Astrocyte of the spinal cord (primary cell): ENCODE measurements around the gene SLC22A31.
"Not testable (repeated sequence)": the region's sequence is repeated elsewhere in the genome, so short reads cannot be mapped to it uniquely, and the experiment has no call there.

Source experiments
- DNase-seq: peaks from one replicate; pipeline ENCODE4 v3.0.0; 2011; ENCODE audit warnings: low read depth, low spot score
- H3K4me3 ChIP-seq: 2 replicates; pipeline ENCODE4 v1.5.1; 2011; ENCODE audit warnings: low read depth, mild to moderate bottlenecking, low read length, moderate library complexity
- CTCF ChIP-seq: IDR thresholded peaks from 2 replicates; pipeline ENCODE4 v1.5.1; 2012; ENCODE audit warnings: low read depth, mild to moderate bottlenecking, low read length, inconsistent platforms
- in situ Hi-C: cut with HindIII; loops from 2 replicates; pipeline ENCODE4 v1.10.0; 2017; ENCODE audit warnings: low sequenced_read_pairs

The SLC22A31 gene

GRCh38 chr16:89187770-89188392, 12.5 kb downstream of the SLC22A31 start:
- H3K4me3 ChIP-seq, result no peak overlapping the region
- no peak for TF ChIP-seq CTCF
- peak; percentile 15 for DNase-seq
- in situ Hi-C loops, result no loop called here

GRCh38 chr16:89187032-89187769, 13.1 kb downstream of the SLC22A31 start:
- H3K4me3 ChIP-seq, result no peak overlapping the region
- TF ChIP-seq CTCF, result no peak
- in situ Hi-C loops, result no loop called here
- DNase-seq, result peak; percentile 12

GRCh38 chr16:89186593-89187031, 13.7 kb downstream of the SLC22A31 start:
- H3K4me3 ChIP-seq, DNase-seq, in situ Hi-C loops: not testable (repeated sequence)

- DNase-seq, H3K4me3 ChIP-seq, in situ Hi-C loops: not testable (repeated sequence)
These were observed 14.3 kb downstream of the SLC22A31 start for GRCh38 chr16:89185887-89186592.

- DNase-seq, result no peak
- H3K4me3 ChIP-seq, result no peak overlapping the region
- in situ Hi-C loops, result no loop called here
- no peak for TF ChIP-seq CTCF
These were observed 15.2 kb downstream of the SLC22A31 start for GRCh38 chr16:89184933-89185794.

GRCh38 chr16:89184677-89184932, 15.7 kb downstream of the SLC22A31 start:
- in situ Hi-C loops, result no loop called here
- no peak for TF ChIP-seq CTCF
- no peak overlapping the region for H3K4me3 ChIP-seq
- DNase-seq, result no peak

- no peak overlapping the region for H3K4me3 ChIP-seq
- in situ Hi-C loops, result no loop called here
- TF ChIP-seq CTCF, result no peak
- DNase-seq, result no peak
These were observed 16.2 kb downstream of the SLC22A31 start for GRCh38 chr16:89183975-89184676.
